OCI-LY3 (cell line): ENCODE measurements around the gene PCDHB12.
"Not testable (repeated sequence)": the region's sequence is repeated elsewhere in the genome, so short reads cannot be mapped to it uniquely, and the experiment has no call there.

Experiments used
- CTCF ChIP-seq: fragments of 200-600, 300-600 bp; sonication (generic); IDR thresholded peaks from 2 replicates; pipeline ENCODE4 v1.5.1; 2014; ENCODE audit warnings: antibody characterized with exemption, low read length, low read depth
- EZH2phosphoT487 ChIP-seq: fragments of 200-600 bp; shearing (Covaris generic); IDR thresholded peaks from 2 replicates; pipeline ENCODE4 v1.6.1; 2018; ENCODE audit warnings: antibody characterized with exemption, mixed run types, low read depth

DNA sequence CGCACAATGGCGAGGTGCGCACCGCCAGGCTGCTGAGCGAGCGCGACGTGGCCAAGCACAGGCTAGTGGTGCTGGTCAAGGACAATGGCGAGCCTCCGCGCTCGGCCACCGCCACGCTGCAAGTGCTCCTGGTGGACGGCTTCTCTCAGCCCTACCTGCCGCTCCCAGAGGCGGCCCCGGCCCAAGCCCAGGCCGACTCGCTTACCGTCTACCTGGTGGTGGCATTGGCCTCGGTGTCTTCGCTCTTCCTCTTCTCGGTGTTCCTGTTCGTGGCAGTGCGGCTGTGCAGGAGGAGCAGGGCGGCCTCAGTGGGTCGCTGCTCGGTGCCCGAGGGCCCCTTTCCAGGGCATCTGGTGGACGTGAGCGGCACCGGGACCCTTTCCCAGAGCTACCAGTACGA lies 38.9 kb downstream of the PCDHB12 start:
- TF ChIP-seq CTCF, EZH2phosphoT487: not testable (repeated sequence)
